Measurements from ENCODE around the gene SLC1A3. TPM values are rescaled to one million over a fixed set of nuclear protein-coding genes. Genes with fewer than 3 reads are reported as not detected.

SLC1A3 gene
- total RNA-seq, 4 donors from 2014 or later = 95.6 to 479 (median 173) TPM

DNA sequence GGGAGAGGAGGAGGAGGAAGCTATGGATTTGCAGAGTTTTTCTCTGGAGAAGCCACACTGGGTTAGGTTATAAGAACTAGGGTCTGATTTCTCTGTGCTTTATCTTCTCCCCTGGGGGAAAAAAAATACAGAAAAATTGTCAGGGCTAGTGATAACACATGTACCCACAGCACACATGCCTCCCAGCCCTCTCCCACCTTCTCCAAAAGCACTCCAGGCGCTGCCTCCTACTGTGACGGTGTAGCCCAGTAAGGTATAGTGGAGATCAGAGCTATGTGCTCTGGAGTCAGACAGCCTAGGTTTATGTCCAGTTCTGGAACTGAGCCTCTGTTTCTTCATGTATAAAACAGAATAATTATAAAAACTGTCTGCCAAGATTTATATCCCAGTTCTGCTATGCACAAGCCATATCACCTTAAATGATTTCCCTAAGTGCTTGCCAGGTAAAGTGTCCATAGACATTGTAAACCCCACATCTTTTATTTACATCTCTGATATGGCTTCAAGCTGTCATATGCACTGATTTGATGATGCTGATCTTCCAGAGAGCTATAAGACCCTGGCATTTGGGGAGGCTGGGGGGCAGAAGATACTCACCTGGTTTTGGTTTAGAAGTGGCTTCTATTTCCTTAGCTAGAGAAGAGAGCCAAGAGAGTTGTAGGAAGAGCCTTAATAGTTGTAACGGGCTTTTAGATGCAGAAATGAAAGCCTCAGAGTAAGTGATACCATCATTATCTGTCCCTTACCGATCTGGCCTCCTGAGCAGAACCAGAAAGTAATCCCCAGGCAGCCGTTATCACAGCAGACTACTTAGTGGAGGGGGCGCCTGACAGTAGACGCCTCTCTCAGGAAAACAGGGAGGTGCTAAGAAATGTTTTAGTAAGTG is 7.6 kb downstream of the SLC1A3 start:
- TF ChIP-seq, protein P1, sequence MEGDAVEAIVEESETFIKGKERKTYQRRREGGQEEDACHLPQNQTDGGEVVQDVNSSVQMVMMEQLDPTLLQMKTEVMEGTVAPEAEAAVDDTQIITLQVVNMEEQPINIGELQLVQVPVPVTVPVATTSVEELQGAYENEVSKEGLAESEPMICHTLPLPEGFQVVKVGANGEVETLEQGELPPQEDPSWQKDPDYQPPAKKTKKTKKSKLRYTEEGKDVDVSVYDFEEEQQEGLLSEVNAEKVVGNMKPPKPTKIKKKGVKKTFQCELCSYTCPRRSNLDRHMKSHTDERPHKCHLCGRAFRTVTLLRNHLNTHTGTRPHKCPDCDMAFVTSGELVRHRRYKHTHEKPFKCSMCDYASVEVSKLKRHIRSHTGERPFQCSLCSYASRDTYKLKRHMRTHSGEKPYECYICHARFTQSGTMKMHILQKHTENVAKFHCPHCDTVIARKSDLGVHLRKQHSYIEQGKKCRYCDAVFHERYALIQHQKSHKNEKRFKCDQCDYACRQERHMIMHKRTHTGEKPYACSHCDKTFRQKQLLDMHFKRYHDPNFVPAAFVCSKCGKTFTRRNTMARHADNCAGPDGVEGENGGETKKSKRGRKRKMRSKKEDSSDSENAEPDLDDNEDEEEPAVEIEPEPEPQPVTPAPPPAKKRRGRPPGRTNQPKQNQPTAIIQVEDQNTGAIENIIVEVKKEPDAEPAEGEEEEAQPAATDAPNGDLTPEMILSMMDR (IDR thresholded peaks at IDR 0.05; ENCODE audit: low read depth) = no peak

DNA sequence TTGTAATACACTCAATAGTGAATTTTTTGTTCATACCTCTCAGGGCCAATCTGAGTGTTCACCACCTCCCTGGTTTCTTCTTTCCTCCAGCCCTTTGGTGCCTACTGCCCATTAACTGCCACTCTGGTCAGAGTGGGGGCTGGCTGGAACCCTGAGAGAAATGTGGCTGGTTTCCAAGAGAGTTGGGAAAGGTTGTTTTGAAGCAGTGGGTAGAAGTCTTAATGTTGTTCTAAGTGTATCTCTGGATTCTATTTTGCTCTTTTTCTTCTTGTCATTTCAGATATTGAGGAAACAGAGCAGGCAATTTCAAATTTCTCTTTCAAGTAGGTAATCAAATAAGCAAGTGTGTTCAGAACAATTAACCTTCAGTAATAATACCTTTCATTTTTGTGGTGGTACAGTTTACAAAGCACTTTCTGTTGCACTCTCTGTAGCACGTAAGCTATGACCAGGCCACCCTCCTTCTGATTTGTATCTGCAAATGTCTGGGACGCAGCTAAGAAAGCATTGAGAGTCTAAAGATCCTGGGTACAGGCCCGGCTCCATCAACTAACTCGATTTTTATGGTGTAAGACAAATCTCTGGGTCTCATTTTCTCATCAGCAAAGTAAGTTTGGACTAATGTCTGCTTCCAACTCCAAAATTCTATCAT is 8.4 kb downstream of the SLC1A3 start:
- TF ChIP-seq, protein P1 (IDR thresholded peaks at IDR 0.05; ENCODE audit: low read depth) = no peak

DNA sequence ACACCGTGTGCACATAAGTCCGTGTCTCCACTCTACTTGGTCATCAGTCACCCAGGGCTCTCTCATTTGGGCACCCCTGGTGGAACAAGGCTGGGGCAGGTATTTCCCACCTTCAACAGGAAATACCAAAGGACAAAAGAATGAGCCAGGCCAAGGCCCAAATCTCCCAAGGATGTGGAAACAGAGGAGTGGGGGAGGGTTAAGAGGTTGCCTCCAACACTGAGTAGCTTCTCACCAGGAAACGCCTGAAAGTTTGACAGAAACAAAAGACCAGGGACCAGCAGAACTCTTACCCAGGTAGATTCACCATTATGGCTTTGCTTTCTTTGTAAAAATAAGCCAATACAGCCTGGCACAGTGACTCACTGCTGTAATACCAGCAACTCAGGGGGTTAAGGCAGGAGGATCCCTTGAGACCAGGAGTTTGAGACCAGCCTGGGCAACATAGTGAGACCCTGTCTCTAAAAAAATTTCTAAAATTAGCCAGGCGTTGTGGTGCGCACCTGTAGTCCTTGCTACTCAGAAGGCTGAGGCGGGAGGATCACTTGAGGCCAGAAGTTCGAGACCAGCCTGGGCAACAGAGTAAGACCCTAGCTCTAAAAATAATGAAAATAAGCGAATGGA is 12.7 kb downstream of the SLC1A3 start:
- TF ChIP-seq, protein P1 (IDR thresholded peaks at IDR 0.05; ENCODE audit: low read depth) = no peak

DNA sequence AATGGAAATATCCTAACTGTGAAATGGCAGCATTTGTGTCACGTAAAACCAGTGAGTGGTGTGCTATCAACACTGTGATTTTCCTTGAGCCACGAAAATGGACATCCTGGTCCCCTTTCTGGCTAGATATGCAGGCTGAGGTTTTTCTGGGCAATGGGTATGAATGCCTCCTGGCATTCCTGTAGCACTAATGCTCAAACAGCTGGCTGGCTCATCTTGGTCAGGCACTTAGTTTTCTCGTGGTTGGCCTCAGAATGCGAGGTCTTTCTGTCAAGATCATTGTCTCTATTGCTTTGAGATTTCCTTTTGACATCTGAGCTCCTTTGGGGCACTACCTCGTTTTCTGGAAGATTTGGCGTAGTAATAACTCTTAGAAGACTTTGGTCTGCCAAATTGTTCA is 15.6 kb downstream of the SLC1A3 start:
- TF ChIP-seq, protein P1 (IDR thresholded peaks at IDR 0.05; ENCODE audit: low read depth) = no peak

DNA sequence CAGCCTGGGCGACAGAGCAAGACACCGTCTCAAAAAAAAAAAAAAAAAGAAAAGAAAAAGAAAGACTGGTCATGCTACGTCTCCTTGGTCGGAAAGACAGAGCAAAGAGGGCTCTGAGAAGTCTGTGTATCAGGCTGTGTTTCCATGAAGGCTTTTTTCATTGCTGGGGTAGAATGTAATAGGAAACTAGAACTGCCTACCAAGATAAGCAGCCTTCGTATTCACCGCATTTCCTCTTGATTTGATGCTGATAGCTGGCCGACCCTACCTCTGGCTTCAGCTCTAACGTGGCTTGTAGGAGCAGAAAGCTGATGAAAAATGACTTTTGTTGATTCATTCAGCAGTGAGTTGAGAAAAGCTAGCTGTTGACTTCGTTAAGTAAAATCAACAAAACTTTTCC is 17.4 kb downstream of the SLC1A3 start:
- TF ChIP-seq, protein P1 (IDR thresholded peaks at IDR 0.05; ENCODE audit: low read depth) = no peak

DNA sequence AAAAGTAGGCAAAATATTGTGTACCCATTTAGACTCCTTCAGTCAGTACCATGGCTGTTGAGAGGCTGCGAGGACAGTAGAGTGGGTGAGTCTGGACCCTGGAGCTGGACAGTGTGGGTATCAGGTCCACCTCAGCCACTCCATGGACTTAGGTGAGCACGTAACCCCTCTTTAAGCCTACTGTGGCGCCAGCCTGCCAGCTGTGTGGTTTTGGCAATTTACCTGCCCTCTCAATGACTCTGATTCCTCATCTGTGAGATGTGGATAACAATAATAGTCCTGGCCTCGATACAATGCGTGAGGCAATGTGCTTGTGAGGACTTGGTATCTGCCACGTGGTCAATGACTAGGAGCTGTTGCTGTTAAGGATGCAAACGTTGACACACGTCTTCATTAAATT is 17.9 kb downstream of the SLC1A3 start:
- TF ChIP-seq, protein P1 (IDR thresholded peaks at IDR 0.05; ENCODE audit: low read depth) = no peak

DNA sequence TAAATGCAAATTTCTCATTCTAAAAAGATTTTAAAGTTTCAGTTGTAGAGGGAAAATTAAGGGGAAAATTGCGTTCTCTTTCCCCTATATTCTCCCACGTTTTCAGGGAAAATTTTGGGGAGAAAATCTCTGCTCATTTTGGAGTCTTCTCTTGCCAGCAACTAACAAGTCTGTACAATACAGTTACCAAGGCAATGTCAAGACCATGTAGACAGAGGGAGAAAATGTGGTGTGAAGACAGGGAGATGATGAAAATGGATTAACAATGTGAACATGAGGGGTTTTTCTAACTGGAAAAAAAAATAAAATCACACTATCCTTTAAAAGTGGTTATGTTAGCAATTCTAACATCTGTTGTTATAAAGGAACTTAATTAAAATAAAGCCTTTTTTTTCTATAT is 22.3 kb downstream of the SLC1A3 start:
- TF ChIP-seq, protein P1 (IDR thresholded peaks at IDR 0.05; ENCODE audit: low read depth) = no peak
